Measurements from ENCODE around the gene SNX25.

Gene SNX25

GRCh38 chr4:185369731-185370130, 160.3 kb downstream of the SNX25 start:
- Histone ChIP-seq H3K9ac (ENCODE audit: low read length) (no peak overlapping the region), H3K36me3 (ENCODE audit: insufficient read depth, low read length) (peaks cover 25% of the 10 kb centered on the region), H3K4me3 (ENCODE audit: low read depth, low read length, poor library complexity, severe bottlenecking) (no peak overlapping the region), H3K9me3 (ENCODE audit: low read length) (no peaks in the 10 kb centered on the region), H3K4me1 (ENCODE audit: insufficient read depth, low read length, severe bottlenecking) (no peaks in the 10 kb centered on the region), H4K20me1 (ENCODE audit: insufficient read depth, low read length) (no peaks in the 10 kb centered on the region), H3K4me2 (ENCODE audit: low read length) (no peak overlapping the region), H3F3A (ENCODE audit: insufficient read depth, low read length) (no peaks in the 10 kb centered on the region), H3K79me2 (ENCODE audit: insufficient read depth, low read length) (no peaks in the 10 kb centered on the region), H3K9me2 (ENCODE audit: low read depth, low read length) (no peaks in the 10 kb centered on the region), H3K27ac (ENCODE audit: low read depth, low read length, poor library complexity, severe bottlenecking) (no peak overlapping the region), H3K27me3 (ENCODE audit: insufficient read depth, low read length) (no peaks in the 10 kb centered on the region), H2AFZ (ENCODE audit: low read length) (no peak overlapping the region)
- no peak for TF ChIP-seq EZH2 (IDR thresholded peaks at IDR 0.05; ENCODE audit: borderline replicate concordance, low read length)
- no peak for TF ChIP-seq CTCF (IDR thresholded peaks at IDR 0.05; ENCODE audit: low read length)

GRCh38 chr4:185370268-185370949, 161.0 kb downstream of the SNX25 start:
- TF ChIP-seq EZH2 (IDR thresholded peaks at IDR 0.05; ENCODE audit: borderline replicate concordance, low read length) (no peak), CTCF (IDR thresholded peaks at IDR 0.05; ENCODE audit: low read length) (no peak)
- Histone ChIP-seq H3K9me2 (ENCODE audit: low read depth, low read length) (no peaks in the 10 kb centered on the region), H3K79me2 (ENCODE audit: insufficient read depth, low read length) (no peaks in the 10 kb centered on the region), H3K4me2 (ENCODE audit: low read length) (no peak overlapping the region), H3F3A (ENCODE audit: insufficient read depth, low read length) (no peaks in the 10 kb centered on the region), H3K27me3 (ENCODE audit: insufficient read depth, low read length) (no peaks in the 10 kb centered on the region), H3K9me3 (ENCODE audit: low read length) (no peaks in the 10 kb centered on the region), H2AFZ (ENCODE audit: low read length) (no peak overlapping the region), H3K4me1 (ENCODE audit: insufficient read depth, low read length, severe bottlenecking) (no peaks in the 10 kb centered on the region), H3K36me3 (ENCODE audit: insufficient read depth, low read length) (peaks cover 25% of the 10 kb centered on the region), H3K4me3 (ENCODE audit: low read depth, low read length, poor library complexity, severe bottlenecking) (no peak overlapping the region), H3K27ac (ENCODE audit: low read depth, low read length, poor library complexity, severe bottlenecking) (no peak overlapping the region), H4K20me1 (ENCODE audit: insufficient read depth, low read length) (no peaks in the 10 kb centered on the region), H3K9ac (ENCODE audit: low read length) (no peak overlapping the region)

- no peak overlapping the region for H3K4me2 ChIP-seq (ENCODE audit: low read length)
- H4K20me1 ChIP-seq (ENCODE audit: insufficient read depth, low read length): no peaks in the 10 kb centered on the region
- H3K9me3 ChIP-seq (ENCODE audit: low read length): no peaks in the 10 kb centered on the region
- no peak overlapping the region for H3K9ac ChIP-seq (ENCODE audit: low read length)
- no peaks in the 10 kb centered on the region for H3K4me1 ChIP-seq (ENCODE audit: insufficient read depth, low read length, severe bottlenecking)
- no peak for TF ChIP-seq EZH2 (IDR thresholded peaks at IDR 0.05; ENCODE audit: borderline replicate concordance, low read length)
- no peak for TF ChIP-seq CTCF (IDR thresholded peaks at IDR 0.05; ENCODE audit: low read length)
- no peak overlapping the region for H3K4me3 ChIP-seq (ENCODE audit: low read depth, low read length, poor library complexity, severe bottlenecking)
- no peaks in the 10 kb centered on the region for H3K27me3 ChIP-seq (ENCODE audit: insufficient read depth, low read length)
- H3K36me3 ChIP-seq (ENCODE audit: insufficient read depth, low read length): peaks cover 27% of the 10 kb centered on the region
- no peaks in the 10 kb centered on the region for H3K9me2 ChIP-seq (ENCODE audit: low read depth, low read length)
- no peaks in the 10 kb centered on the region for H3F3A ChIP-seq (ENCODE audit: insufficient read depth, low read length)
- H3K79me2 ChIP-seq (ENCODE audit: insufficient read depth, low read length): no peaks in the 10 kb centered on the region
- no peak overlapping the region for H3K27ac ChIP-seq (ENCODE audit: low read depth, low read length, poor library complexity, severe bottlenecking)
- H2AFZ ChIP-seq (ENCODE audit: low read length): no peak overlapping the region
Observed at GRCh38 chr4:185371702-185372101, 162.3 kb downstream of the SNX25 start.
